Glutamatergic neuron (in vitro differentiated cells): ENCODE results near the gene CDH2. TPM values are rescaled to one million over a fixed set of nuclear protein-coding genes. Genes with fewer than 3 reads are reported as not detected.
A peak's percentile ranks its signal among the peaks of the same experiment; 100 is the strongest.

ENCODE experiments used
- DNase-seq: peaks from one replicate; pipeline ENCODE4 v3.0.0; 2022
- H3K27ac Mint-ChIP-seq: one replicate; pipeline ENCODE4 v1.8.0; 2020; ENCODE audit warnings: mild to moderate bottlenecking, mixed read lengths, inconsistent platforms; ENCODE audit not compliant: unreplicated experiment
- H3K27me3 Mint-ChIP-seq: one replicate; pipeline ENCODE4 v1.8.0; 2020; ENCODE audit warnings: mild to moderate bottlenecking, moderate library complexity, mixed read lengths, inconsistent platforms; ENCODE audit not compliant: unreplicated experiment
- H3K36me3 Mint-ChIP-seq: one replicate; pipeline ENCODE4 v1.8.0; 2020; ENCODE audit warnings: mild to moderate bottlenecking, mixed read lengths, inconsistent platforms; ENCODE audit not compliant: unreplicated experiment
- H3K4me1 Mint-ChIP-seq: one replicate; pipeline ENCODE4 v1.8.0; 2020; ENCODE audit warnings: mild to moderate bottlenecking, low read depth, mixed read lengths, inconsistent platforms; ENCODE audit not compliant: unreplicated experiment
- H3K4me3 Mint-ChIP-seq: one replicate; pipeline ENCODE4 v1.8.0; 2020; ENCODE audit warnings: mild to moderate bottlenecking, mixed read lengths, inconsistent platforms; ENCODE audit not compliant: unreplicated experiment
- H3K9me3 Mint-ChIP-seq: one replicate; pipeline ENCODE4 v1.8.0; 2020; ENCODE audit warnings: mild to moderate bottlenecking, moderate library complexity, mixed read lengths, inconsistent platforms; ENCODE audit not compliant: unreplicated experiment
- total RNA-seq: library from RNA; stranded (reverse); fragmentation: NEBNext Ultra II Directional; extraction: Animal tissue kit (Norgen Biotek cat#: 25700); gene quantifications from one replicate; pipeline ENCODE4 v1.2.1, GENCODE V29; 2021; ENCODE audit not compliant: unreplicated experiment
- TF ChIP-seq, protein P1 (sequence below): fragments of 200-600 bp; sonication (generic); IDR thresholded peaks from one replicate; pipeline ENCODE4 v1.5.0; 2021; ENCODE audit not compliant: partially characterized antibody, unreplicated experiment

The CDH2 gene
- total RNA-seq, 1 donor from 2014 or later, result 224 TPM

- TF ChIP-seq, protein P1, sequence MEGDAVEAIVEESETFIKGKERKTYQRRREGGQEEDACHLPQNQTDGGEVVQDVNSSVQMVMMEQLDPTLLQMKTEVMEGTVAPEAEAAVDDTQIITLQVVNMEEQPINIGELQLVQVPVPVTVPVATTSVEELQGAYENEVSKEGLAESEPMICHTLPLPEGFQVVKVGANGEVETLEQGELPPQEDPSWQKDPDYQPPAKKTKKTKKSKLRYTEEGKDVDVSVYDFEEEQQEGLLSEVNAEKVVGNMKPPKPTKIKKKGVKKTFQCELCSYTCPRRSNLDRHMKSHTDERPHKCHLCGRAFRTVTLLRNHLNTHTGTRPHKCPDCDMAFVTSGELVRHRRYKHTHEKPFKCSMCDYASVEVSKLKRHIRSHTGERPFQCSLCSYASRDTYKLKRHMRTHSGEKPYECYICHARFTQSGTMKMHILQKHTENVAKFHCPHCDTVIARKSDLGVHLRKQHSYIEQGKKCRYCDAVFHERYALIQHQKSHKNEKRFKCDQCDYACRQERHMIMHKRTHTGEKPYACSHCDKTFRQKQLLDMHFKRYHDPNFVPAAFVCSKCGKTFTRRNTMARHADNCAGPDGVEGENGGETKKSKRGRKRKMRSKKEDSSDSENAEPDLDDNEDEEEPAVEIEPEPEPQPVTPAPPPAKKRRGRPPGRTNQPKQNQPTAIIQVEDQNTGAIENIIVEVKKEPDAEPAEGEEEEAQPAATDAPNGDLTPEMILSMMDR, result no peak
- peaks cover 4% of the 10 kb centered on the region for H3K36me3 Mint-ChIP-seq
- H3K27ac Mint-ChIP-seq, result no peak overlapping the region
- peaks cover 1% of the 10 kb centered on the region for H3K9me3 Mint-ChIP-seq
- no peaks in the 10 kb centered on the region for H3K4me1 Mint-ChIP-seq
- no peaks in the 10 kb centered on the region for H3K27me3 Mint-ChIP-seq
- no peak for DNase-seq
- no peak overlapping the region for H3K4me3 Mint-ChIP-seq
These were observed 8.2 kb upstream of the CDH2 start for GRCh38 chr18:28185121-28185520.

DNA sequence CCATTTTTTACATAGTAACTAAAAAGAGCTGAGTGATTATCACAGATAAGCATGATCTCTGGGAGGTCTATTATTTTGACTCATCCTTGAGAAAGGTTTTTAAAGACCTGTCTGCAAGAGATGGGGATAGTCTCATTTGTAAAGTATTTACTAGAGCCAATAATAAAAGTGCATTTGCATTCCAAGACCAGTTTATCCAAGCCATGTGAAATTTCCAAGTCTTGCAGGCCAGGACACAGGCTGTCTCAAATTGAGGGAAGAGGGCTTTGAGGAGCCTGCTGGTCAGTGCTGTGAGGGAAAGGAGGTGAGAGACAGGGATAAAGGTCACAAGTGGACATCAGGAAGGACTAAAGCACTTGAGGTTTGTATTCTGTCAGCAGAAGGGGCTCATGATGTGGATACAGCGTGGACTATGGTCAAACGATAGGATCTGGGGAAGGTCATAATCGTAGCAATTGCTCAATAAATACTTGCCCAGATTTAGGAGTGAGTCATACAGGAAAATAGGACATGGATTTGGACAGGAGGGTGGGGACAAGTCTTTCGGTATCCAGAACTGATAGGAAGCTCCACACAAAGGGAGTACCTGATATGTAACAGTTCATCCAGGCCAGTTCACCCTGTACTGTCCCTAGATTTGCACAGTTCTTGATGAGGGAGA is 6.6 kb upstream of the CDH2 start:
- no peak for DNase-seq
- H3K27ac Mint-ChIP-seq, result no peak overlapping the region
- no peak overlapping the region for H3K4me3 Mint-ChIP-seq
- H3K9me3 Mint-ChIP-seq, result peaks cover 3% of the 10 kb centered on the region
- TF ChIP-seq, protein P1, result no peak
- no peaks in the 10 kb centered on the region for H3K36me3 Mint-ChIP-seq
- no peaks in the 10 kb centered on the region for H3K27me3 Mint-ChIP-seq
- H3K4me1 Mint-ChIP-seq, result peaks cover 3% of the 10 kb centered on the region

DNA sequence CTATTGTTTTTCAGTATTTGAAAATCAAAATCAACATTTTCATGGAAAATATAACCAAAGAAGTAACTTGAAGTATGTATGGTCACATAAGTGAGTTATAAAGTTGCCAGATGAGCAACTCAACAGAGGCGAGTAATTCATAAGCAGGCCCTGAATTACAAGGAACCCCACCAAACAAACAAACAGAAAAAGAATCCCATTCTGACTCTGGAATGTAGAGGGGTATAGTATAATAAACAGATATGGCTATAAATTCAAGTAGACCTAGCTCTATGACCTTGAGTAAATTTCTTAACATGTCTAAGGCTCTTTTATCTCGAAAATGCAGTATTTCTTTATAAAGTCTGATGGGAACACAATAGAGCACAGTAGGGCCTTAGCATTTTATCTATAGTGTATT is 4.7 kb upstream of the CDH2 start:
- Mint-ChIP-seq H3K4me3 (no peak overlapping the region), H3K4me1 (peaks cover 4% of the 10 kb centered on the region), H3K9me3 (peaks cover 8% of the 10 kb centered on the region), H3K27ac (no peak overlapping the region), H3K27me3 (peaks cover 5% of the 10 kb centered on the region), H3K36me3 (no peaks in the 10 kb centered on the region)
- TF ChIP-seq, protein P1, result no peak
- DNase-seq, result no peak

GRCh38 chr18:28178720-28179119 is 1.8 kb upstream of the CDH2 start:
- Mint-ChIP-seq H3K27ac (peak overlapping the region; percentile 94), H3K27me3 (peaks cover 18% of the 10 kb centered on the region), H3K9me3 (peaks cover 24% of the 10 kb centered on the region), H3K4me3 (peak overlapping the region; percentile 86), H3K36me3 (no peaks in the 10 kb centered on the region), H3K4me1 (peaks cover 10% of the 10 kb centered on the region)
- DNase-seq, result no peak
- TF ChIP-seq, protein P1, result no peak

GRCh38 chr18:28177828-28178635 is 1.1 kb upstream of the CDH2 start:
- TF ChIP-seq, protein P1, result no peak
- Mint-ChIP-seq H3K4me3 (peak overlapping the region; percentile 86), H3K4me1 (peaks cover 13% of the 10 kb centered on the region), H3K9me3 (peaks cover 24% of the 10 kb centered on the region), H3K27ac (peak overlapping the region; percentile 94), H3K27me3 (peaks cover 18% of the 10 kb centered on the region), H3K36me3 (no peaks in the 10 kb centered on the region)
- DNase-seq, result peak; percentile 93
